HepG2 (cell line): Measurements from ENCODE around the gene RBM26. TPM values are rescaled to one million over a fixed set of nuclear protein-coding genes. Genes with fewer than 3 reads are reported as not detected.
A peak's percentile ranks its signal among the peaks of the same experiment; 100 is the strongest.

Source experiments
- ARID2 ChIP-seq: sonication (generic); formaldehyde crosslinking; IDR thresholded peaks from 2 replicates; pipeline ENCODE4 v1.8.1; 2022; ENCODE audit warnings: mild to moderate bottlenecking, missing genetic modification reagents, borderline replicate concordance
- ASH2L ChIP-seq: fragments of 300-600, 200-600 bp; sonication (generic); IDR thresholded peaks from 2 replicates; pipeline ENCODE4 v1.7.0; 2017; ENCODE audit warnings: low read depth, mild to moderate bottlenecking, moderate library complexity, mixed read lengths, low read length; ENCODE audit not compliant: insufficient read length
- BCL3 ChIP-seq: sonication (generic); formaldehyde crosslinking; IDR thresholded peaks from 2 replicates; pipeline ENCODE4 v1.5.1; 2020; ENCODE audit warnings: mild to moderate bottlenecking, missing genetic modification reagents, moderate library complexity
- HBP1 ChIP-seq: IDR thresholded peaks from 2 replicates; pipeline ENCODE4 v1.6.1; 2016; ENCODE audit warnings: low read depth, control low read depth
- MAF1 ChIP-seq: sonication (generic); formaldehyde crosslinking; IDR thresholded peaks from 2 replicates; pipeline ENCODE4 v1.5.0; 2020; ENCODE audit warnings: missing genetic modification reagents, borderline replicate concordance
- MAFF ChIP-seq: IDR thresholded peaks from 2 replicates; pipeline ENCODE4 v1.6.1; 2011; ENCODE audit warnings: low read depth, low read length, improper control_type of control experiment
- MAFG ChIP-seq: sonication (generic); formaldehyde crosslinking; IDR thresholded peaks from 2 replicates; pipeline ENCODE4 v1.5.1; 2020; ENCODE audit warnings: mild to moderate bottlenecking, missing genetic modification reagents
- NAIF1 ChIP-seq: sonication (generic); formaldehyde crosslinking; IDR thresholded peaks from 2 replicates; pipeline ENCODE4 v1.5.0; 2020; ENCODE audit warnings: mild to moderate bottlenecking, missing genetic modification reagents, borderline replicate concordance
- NR2F2 ChIP-seq: IDR thresholded peaks from 2 replicates; pipeline ENCODE4 v1.6.1; 2012; ENCODE audit warnings: low read depth, inconsistent platforms, borderline replicate concordance
- PAF1 ChIP-seq: IDR thresholded peaks from 2 replicates; pipeline ENCODE4 v1.6.1; 2016; ENCODE audit warnings: missing genetic modification reagents, missing compliant biosample characterization
- PRMT3 ChIP-seq: sonication (generic); formaldehyde crosslinking; IDR thresholded peaks from 2 replicates; pipeline ENCODE4 v1.8.1; 2022; ENCODE audit warnings: low read depth, mild to moderate bottlenecking, moderate library complexity, missing genetic modification reagents, borderline replicate concordance
- SIN3A ChIP-seq: IDR thresholded peaks from 2 replicates; pipeline ENCODE4 v1.6.1; 2011; ENCODE audit warnings: low read depth, mild to moderate bottlenecking, control low read depth, low read length, borderline replicate concordance
- SP2 ChIP-seq: sonication (generic); formaldehyde crosslinking; IDR thresholded peaks from 2 replicates; pipeline ENCODE4 v1.5.1; 2020; ENCODE audit warnings: mild to moderate bottlenecking, missing genetic modification reagents
- ZBTB1 ChIP-seq: sonication (generic); formaldehyde crosslinking; IDR thresholded peaks from 2 replicates; pipeline ENCODE4 v1.4.0; 2020; ENCODE audit warnings: missing genetic modification reagents, borderline replicate concordance
- ZBTB2 ChIP-seq: sonication (generic); formaldehyde crosslinking; IDR thresholded peaks from 2 replicates; pipeline ENCODE4 v1.8.0; 2022; ENCODE audit warnings: low read depth, missing genetic modification reagents
- ZNF274 ChIP-seq: sonication (generic); formaldehyde crosslinking; IDR thresholded peaks from 2 replicates; pipeline ENCODE4 v1.5.1; 2020; ENCODE audit warnings: mild to moderate bottlenecking, missing genetic modification reagents
- ZNF296 ChIP-seq: sonication (generic); formaldehyde crosslinking; conservative IDR thresholded peaks from 2 replicates; pipeline ENCODE4 v1.5.0; 2020; ENCODE audit warnings: mild to moderate bottlenecking, missing genetic modification reagents
- ZNF574 ChIP-seq: sonication (generic); formaldehyde crosslinking; IDR thresholded peaks from 2 replicates; pipeline ENCODE4 v1.4.0; 2020; ENCODE audit warnings: missing genetic modification reagents
- ZNF589 ChIP-seq: sonication (generic); formaldehyde crosslinking; conservative IDR thresholded peaks from 2 replicates; pipeline ENCODE4 v1.8.0; 2022; ENCODE audit warnings: mild to moderate bottlenecking, moderate library complexity, missing genetic modification reagents
- ZNF781 ChIP-seq: sonication (generic); formaldehyde crosslinking; IDR thresholded peaks from 2 replicates; pipeline ENCODE4 v1.5.1; 2020; ENCODE audit warnings: borderline replicate concordance, mild to moderate bottlenecking, missing genetic modification reagents; ENCODE audit errors: not compliant biosample characterization
- ZNF788 ChIP-seq: sonication (generic); formaldehyde crosslinking; IDR thresholded peaks from 2 replicates; pipeline ENCODE4 v1.5.0; 2020; ENCODE audit warnings: mild to moderate bottlenecking, missing genetic modification reagents, borderline replicate concordance
- polyA plus RNA-seq, 8 experiments: library from polyadenylated mRNA; depleted of rRNA in 3 of 8; stranded (reverse) in 7 of 8; unstranded in 1 of 8; fragments of >200 nt; fragmentation: Illumina TruSeq in 4 of 8; extraction: Trizol in 4 of 8; gene quantifications; 2 replicates each; pipeline versions ENCODE4 v1.2.1 to v1.2.3, GENCODE V29; 2011 to 2016; ENCODE audit warnings: low read depth in 4 of 8, missing spikeins in 1 of 8, mixed read lengths in 1 of 8; ENCODE audit not compliant: insufficient read depth in 1 of 8
- total RNA-seq, 5 experiments: library from RNA; depleted of rRNA; stranded (reverse); fragments of >200 nt; fragmentation: Illumina TruSeq; extraction: Trizol; gene quantifications; 2 replicates each; pipeline ENCODE4 v1.2.3, GENCODE V29; 2016; ENCODE audit warnings: low read depth in 1 of 5

The RBM26 gene
- total and polyA plus RNA-seq, 2 of the 13 experiments (the other 11 are each of a cell fraction or from before 2014, with no cell fraction given) = 19.4 to 34.4 TPM

- no peak; the same call in none of the 2 replicates for TF ChIP-seq HBP1 (CRISPR knock-in tag)
- TF ChIP-seq ARID2 (CRISPR knock-in tag) = no peak
- no peak for TF ChIP-seq ZBTB1
- no peak for TF ChIP-seq PRMT3 (CRISPR knock-in tag)
- 0 out of 2 replicates have a peak, but pooled peaks have one; percentile 29 for TF ChIP-seq ZNF274 (CRISPR knock-in tag)
- no peak for TF ChIP-seq PAF1 (CRISPR knock-in tag)
- peak; percentile 89 for TF ChIP-seq ZNF781
- no peak for TF ChIP-seq MAFF
- no peak for TF ChIP-seq ZNF589 (CRISPR knock-in tag)
- TF ChIP-seq ASH2L = peak; percentile 98
- TF ChIP-seq ZNF296 (CRISPR knock-in tag) = no peak
- peak; percentile 74 for TF ChIP-seq BCL3 (CRISPR knock-in tag)
- peak; percentile 71 for TF ChIP-seq ZNF574
- TF ChIP-seq ZBTB2 (CRISPR knock-in tag) = no peak
- TF ChIP-seq ZNF788 = no peak
- 0 out of 2 replicates have a peak, but pooled peaks have one; percentile 46 for TF ChIP-seq NR2F2
- TF ChIP-seq MAFG (CRISPR knock-in tag) = no peak
- peak; percentile 98 for TF ChIP-seq NAIF1 (CRISPR knock-in tag)
- TF ChIP-seq MAF1 = no peak
- TF ChIP-seq SIN3A = no peak
- no peak; the same call in 1 of the 2 replicates for TF ChIP-seq SP2 (CRISPR knock-in tag)
These were observed at the start of gene RBM26 (continued) for GRCh38 chr13:79405831-79406596.
